ENCODE results near the gene EXOSC5.

The EXOSC5 gene

GRCh38 chr19:41408256-41408655 is 11.1 kb upstream of the EXOSC5 start:
- TF ChIP-seq TAF1 (IDR thresholded peaks at IDR 0.05; ENCODE audit: low read depth, low read length) (no peak), SPI1 (IDR thresholded peaks at IDR 0.05; ENCODE audit: low read depth, low read length) (no peak), PAX5 (IDR thresholded peaks at IDR 0.05; ENCODE audit: insufficient read depth, low read length, severe bottlenecking) (no peak), POU2F2 (IDR thresholded peaks at IDR 0.05; ENCODE audit: low read depth, low read length) (no peak), POLR2A (IDR thresholded peaks at IDR 0.05; ENCODE audit: low read depth, low read length) (no peak)
- FAIRE-seq (no peak), DNase-seq (ENCODE audit: insufficient read length, low spot score) (no peak)

GRCh38 chr19:41407271-41407670 is 10.1 kb upstream of the EXOSC5 start:
- FAIRE-seq = peak; percentile 72
- no peak for TF ChIP-seq SPI1 (IDR thresholded peaks at IDR 0.05; ENCODE audit: low read depth, low read length)
- TF ChIP-seq POU2F2 (IDR thresholded peaks at IDR 0.05; ENCODE audit: low read depth, low read length) = no peak
- no peak for TF ChIP-seq PAX5 (IDR thresholded peaks at IDR 0.05; ENCODE audit: insufficient read depth, low read length, severe bottlenecking)
- TF ChIP-seq POLR2AphosphoS5 (IDR thresholded peaks at IDR 0.05; ENCODE audit: low read depth, low read length) = no peak; the same call in 1 of the 2 replicates
- no peak for TF ChIP-seq TAF1 (IDR thresholded peaks at IDR 0.05; ENCODE audit: low read depth, low read length)
- no peak for TF ChIP-seq POLR2A (IDR thresholded peaks at IDR 0.05; ENCODE audit: low read depth, low read length)
- DNase-seq (ENCODE audit: insufficient read length, low spot score) = no peak

- FAIRE-seq = no peak
- no peak for DNase-seq (ENCODE audit: insufficient read length, low spot score)
- TF ChIP-seq TAF1 (IDR thresholded peaks at IDR 0.05; ENCODE audit: low read depth, low read length) = no peak
- TF ChIP-seq PAX5 (IDR thresholded peaks at IDR 0.05; ENCODE audit: insufficient read depth, low read length, severe bottlenecking) = no peak
- TF ChIP-seq POU2F2 (IDR thresholded peaks at IDR 0.05; ENCODE audit: low read depth, low read length) = no peak
- no peak for TF ChIP-seq SPI1 (IDR thresholded peaks at IDR 0.05; ENCODE audit: low read depth, low read length)
- no peak for TF ChIP-seq POLR2A (IDR thresholded peaks at IDR 0.05; ENCODE audit: low read depth, low read length)
- no peak for TF ChIP-seq POLR2AphosphoS5 (IDR thresholded peaks at IDR 0.05; ENCODE audit: low read depth, low read length)
These were observed 8.6 kb upstream of the EXOSC5 start for GRCh38 chr19:41405776-41406175.

GRCh38 chr19:41403181-41403970 is 6.2 kb upstream of the EXOSC5 start:
- TF ChIP-seq POU2F2 (IDR thresholded peaks at IDR 0.05; ENCODE audit: low read depth, low read length) (no peak), POLR2AphosphoS5 (IDR thresholded peaks at IDR 0.05; ENCODE audit: low read depth, low read length) (no peak), PAX5 (IDR thresholded peaks at IDR 0.05; ENCODE audit: insufficient read depth, low read length, severe bottlenecking) (no peak), SPI1 (IDR thresholded peaks at IDR 0.05; ENCODE audit: low read depth, low read length) (no peak), POLR2A (IDR thresholded peaks at IDR 0.05; ENCODE audit: low read depth, low read length) (no peak), TAF1 (IDR thresholded peaks at IDR 0.05; ENCODE audit: low read depth, low read length) (no peak)
- no peak for DNase-seq (ENCODE audit: insufficient read length, low spot score)

GRCh38 chr19:41402010-41402409 is 4.9 kb upstream of the EXOSC5 start:
- DNase-seq (ENCODE audit: insufficient read length, low spot score) (no peak), FAIRE-seq (no peak)
- TF ChIP-seq POLR2A (IDR thresholded peaks at IDR 0.05; ENCODE audit: low read depth, low read length) (no peak), PAX5 (IDR thresholded peaks at IDR 0.05; ENCODE audit: insufficient read depth, low read length, severe bottlenecking) (no peak), SPI1 (IDR thresholded peaks at IDR 0.05; ENCODE audit: low read depth, low read length) (no peak), TAF1 (IDR thresholded peaks at IDR 0.05; ENCODE audit: low read depth, low read length) (no peak)

More at GRCh38 chr19:41403181-41403970, 6.2 kb upstream of the EXOSC5 start:
- FAIRE-seq = no peak

- FAIRE-seq (no peak), DNase-seq (ENCODE audit: insufficient read length, low spot score) (no peak)
- no peak for TF ChIP-seq PAX5 (IDR thresholded peaks at IDR 0.05; ENCODE audit: insufficient read depth, low read length, severe bottlenecking)
- no peak for TF ChIP-seq TAF1 (IDR thresholded peaks at IDR 0.05; ENCODE audit: low read depth, low read length)
- TF ChIP-seq POLR2A (IDR thresholded peaks at IDR 0.05; ENCODE audit: low read depth, low read length) = no peak
- TF ChIP-seq POU2F2 (IDR thresholded peaks at IDR 0.05; ENCODE audit: low read depth, low read length) = no peak
- no peak for TF ChIP-seq POLR2AphosphoS5 (IDR thresholded peaks at IDR 0.05; ENCODE audit: low read depth, low read length)
- no peak for TF ChIP-seq SPI1 (IDR thresholded peaks at IDR 0.05; ENCODE audit: low read depth, low read length)
These were observed 4.3 kb upstream of the EXOSC5 start for GRCh38 chr19:41401483-41401882.

GRCh38 chr19:41399525-41399924 is 2.4 kb upstream of the EXOSC5 start:
- FAIRE-seq (no peak), DNase-seq (ENCODE audit: insufficient read length, low spot score) (no peak)
- TF ChIP-seq POU2F2 (IDR thresholded peaks at IDR 0.05; ENCODE audit: low read depth, low read length) (no peak), SPI1 (IDR thresholded peaks at IDR 0.05; ENCODE audit: low read depth, low read length) (no peak), POLR2A (IDR thresholded peaks at IDR 0.05; ENCODE audit: low read depth, low read length) (no peak), TAF1 (IDR thresholded peaks at IDR 0.05; ENCODE audit: low read depth, low read length) (no peak), POLR2AphosphoS5 (IDR thresholded peaks at IDR 0.05; ENCODE audit: low read depth, low read length) (no peak), PAX5 (IDR thresholded peaks at IDR 0.05; ENCODE audit: insufficient read depth, low read length, severe bottlenecking) (no peak)

- FAIRE-seq (no peak), DNase-seq (ENCODE audit: insufficient read length, low spot score) (no peak)
- TF ChIP-seq POU2F2 (IDR thresholded peaks at IDR 0.05; ENCODE audit: low read depth, low read length) (no peak), TAF1 (IDR thresholded peaks at IDR 0.05; ENCODE audit: low read depth, low read length) (no peak), SPI1 (IDR thresholded peaks at IDR 0.05; ENCODE audit: low read depth, low read length) (no peak), POLR2AphosphoS5 (IDR thresholded peaks at IDR 0.05; ENCODE audit: low read depth, low read length) (no peak)
These were observed 1.9 kb upstream of the EXOSC5 start for GRCh38 chr19:41399091-41399490.

- DNase-seq (ENCODE audit: insufficient read length, low spot score) = no peak
- TF ChIP-seq SPI1 (IDR thresholded peaks at IDR 0.05; ENCODE audit: low read depth, low read length) = no peak
- TF ChIP-seq POLR2AphosphoS5 (IDR thresholded peaks at IDR 0.05; ENCODE audit: low read depth, low read length) = no peak
- no peak for TF ChIP-seq POLR2A (IDR thresholded peaks at IDR 0.05; ENCODE audit: low read depth, low read length)
- no peak for FAIRE-seq
These were observed 1.4 kb upstream of the EXOSC5 start for GRCh38 chr19:41398598-41398997.

GRCh38 chr19:41398050-41398418 is 875 bp upstream of the EXOSC5 start:
- FAIRE-seq (no peak), DNase-seq (ENCODE audit: insufficient read length, low spot score) (no peak)
- TF ChIP-seq TAF1 (IDR thresholded peaks at IDR 0.05; ENCODE audit: low read depth, low read length) (no peak), POLR2AphosphoS5 (IDR thresholded peaks at IDR 0.05; ENCODE audit: low read depth, low read length) (no peak), PAX5 (IDR thresholded peaks at IDR 0.05; ENCODE audit: insufficient read depth, low read length, severe bottlenecking) (no peak), POU2F2 (IDR thresholded peaks at IDR 0.05; ENCODE audit: low read depth, low read length) (no peak), POLR2A (IDR thresholded peaks at IDR 0.05; ENCODE audit: low read depth, low read length) (no peak), SPI1 (IDR thresholded peaks at IDR 0.05; ENCODE audit: low read depth, low read length) (no peak)

Measured in GM12891 (cell line).